ENCODE data around the gene SAPCD1. TPM values are rescaled to one million over a fixed set of nuclear protein-coding genes. Genes with fewer than 3 reads are reported as not detected.
A peak's percentile ranks its signal among the peaks of the same experiment; 100 is the strongest.

SAPCD1 gene
- polyA plus RNA-seq, 1 experiment = 0.88 TPM

GRCh38 chr6:31749301-31750036 is 13.0 kb upstream of the SAPCD1 start:
- no peak for TF ChIP-seq CTCF (IDR thresholded peaks at IDR 0.05; ENCODE audit: low read depth, low read length)
- H3K4me3 ChIP-seq (ENCODE audit: low read depth, low read length) = no peak overlapping the region
- ChIA-PET CTCF (no interaction called here), POLR2A (no interaction called here)
- DNase-seq (ENCODE audit: low read depth, low spot score) = no peak
- no peaks in the 10 kb centered on the region for H3K27me3 ChIP-seq (ENCODE audit: control insufficient read depth, insufficient read depth, low read length)
- H3K27ac ChIP-seq (ENCODE audit: low read depth, low read length) = no peak overlapping the region
- no peaks in the 10 kb centered on the region for H3K9me3 ChIP-seq (ENCODE audit: control insufficient read depth, insufficient read depth, low read length)

GRCh38 chr6:31750411-31751022 is 11.9 kb upstream of the SAPCD1 start:
- TF ChIP-seq CTCF (IDR thresholded peaks at IDR 0.05; ENCODE audit: low read depth, low read length) = no peak
- POLR2A ChIA-PET = no interaction called here
- no peak for DNase-seq (ENCODE audit: low read depth, low spot score)

GRCh38 chr6:31752739-31753319 is 9.6 kb upstream of the SAPCD1 start:
- Histone ChIP-seq H3K4me3 (ENCODE audit: low read depth, low read length) (no peak overlapping the region), H3K9me3 (ENCODE audit: control insufficient read depth, insufficient read depth, low read length) (no peaks in the 10 kb centered on the region), H3K27me3 (ENCODE audit: control insufficient read depth, insufficient read depth, low read length) (no peaks in the 10 kb centered on the region), H3K27ac (ENCODE audit: low read depth, low read length) (peak overlapping the region; percentile 21)
- no peak for DNase-seq (ENCODE audit: low read depth, low spot score)
- TF ChIP-seq CTCF (IDR thresholded peaks at IDR 0.05; ENCODE audit: low read depth, low read length) = no peak
- ChIA-PET CTCF (interaction anchor here (0.5 to 1.7 kb wide), 4 partner anchors 11 to 96 kb away, joined by 3 to 10 read pairs (median 6); no protein-coding TSS in a partner anchor), POLR2A (interaction anchor here (0.7 to 1.1 kb wide), 6 partner anchors 13 to 1080 kb away, joined by 3 to 6 read pairs (median 4); partner anchors contain the start of genes C6orf47, CLIC1, DHX16 and MSH5)

More at GRCh38 chr6:31750411-31751022, 11.9 kb upstream of the SAPCD1 start:
- Histone ChIP-seq H3K27ac (ENCODE audit: low read depth, low read length) (no peak overlapping the region), H3K27me3 (ENCODE audit: control insufficient read depth, insufficient read depth, low read length) (no peaks in the 10 kb centered on the region), H3K4me3 (ENCODE audit: low read depth, low read length) (no peak overlapping the region), H3K9me3 (ENCODE audit: control insufficient read depth, insufficient read depth, low read length) (no peaks in the 10 kb centered on the region)
- CTCF ChIA-PET = no interaction called here

GRCh38 chr6:31758281-31758680 is 4.2 kb upstream of the SAPCD1 start:
- no peak for TF ChIP-seq CTCF (IDR thresholded peaks at IDR 0.05; ENCODE audit: low read depth, low read length)
- Histone ChIP-seq H3K9me3 (ENCODE audit: control insufficient read depth, insufficient read depth, low read length) (no peaks in the 10 kb centered on the region), H3K27me3 (ENCODE audit: control insufficient read depth, insufficient read depth, low read length) (no peaks in the 10 kb centered on the region), H3K4me3 (ENCODE audit: low read depth, low read length) (no peak overlapping the region), H3K27ac (ENCODE audit: low read depth, low read length) (no peak overlapping the region)
- DNase-seq (ENCODE audit: low read depth, low spot score) = no peak
- POLR2A ChIA-PET = no interaction called here
- CTCF ChIA-PET = interaction anchor here (1.7 kb wide), 3 partner anchors 11 to 33 kb away, joined by 4 to 9 read pairs (median 8); no protein-coding TSS in a partner anchor

GRCh38 chr6:31760790-31761189 is 1.7 kb upstream of the SAPCD1 start:
- no peak overlapping the region for H3K27ac ChIP-seq (ENCODE audit: low read depth, low read length)
- no peak overlapping the region for H3K4me3 ChIP-seq (ENCODE audit: low read depth, low read length)
- H3K9me3 ChIP-seq (ENCODE audit: control insufficient read depth, insufficient read depth, low read length) = no peaks in the 10 kb centered on the region
- DNase-seq (ENCODE audit: low read depth, low spot score) = no peak
- H3K27me3 ChIP-seq (ENCODE audit: control insufficient read depth, insufficient read depth, low read length) = no peaks in the 10 kb centered on the region
- POLR2A ChIA-PET = no interaction called here
- no peak for TF ChIP-seq CTCF (IDR thresholded peaks at IDR 0.05; ENCODE audit: low read depth, low read length)
- CTCF ChIA-PET = no interaction called here
